SKM-1 (cell line): ENCODE measurements around the gene PDCL2.
"Not testable (repeated sequence)": the region's sequence is repeated elsewhere in the genome, so short reads cannot be mapped to it uniquely, and the experiment has no call there.

Experiments used
- DNase-seq: peaks from one replicate; lab custom pipeline; 2025; ENCODE audit not compliant: unreplicated experiment; lab: John Stamatoyannopoulos, UW

PDCL2 gene

DNA sequence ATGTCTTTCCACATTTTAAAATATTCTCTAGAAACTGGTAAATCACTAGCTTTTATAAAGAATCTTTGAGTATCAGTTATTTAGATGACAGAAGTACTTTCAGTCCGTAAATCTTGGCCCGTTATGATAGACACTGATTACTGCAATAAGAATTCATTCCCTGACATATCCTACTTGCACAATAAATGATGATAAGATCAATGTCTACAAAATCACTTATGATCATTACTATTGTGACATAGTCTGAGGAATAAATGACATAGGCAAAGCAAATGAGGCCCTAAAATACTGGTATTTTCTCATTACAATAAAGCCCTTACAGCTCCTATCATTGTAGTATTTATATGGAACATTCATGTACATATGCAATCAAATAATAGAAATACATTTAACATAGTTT is 6.6 kb upstream of the PDCL2 start:
- no peak for DNase-seq

DNA sequence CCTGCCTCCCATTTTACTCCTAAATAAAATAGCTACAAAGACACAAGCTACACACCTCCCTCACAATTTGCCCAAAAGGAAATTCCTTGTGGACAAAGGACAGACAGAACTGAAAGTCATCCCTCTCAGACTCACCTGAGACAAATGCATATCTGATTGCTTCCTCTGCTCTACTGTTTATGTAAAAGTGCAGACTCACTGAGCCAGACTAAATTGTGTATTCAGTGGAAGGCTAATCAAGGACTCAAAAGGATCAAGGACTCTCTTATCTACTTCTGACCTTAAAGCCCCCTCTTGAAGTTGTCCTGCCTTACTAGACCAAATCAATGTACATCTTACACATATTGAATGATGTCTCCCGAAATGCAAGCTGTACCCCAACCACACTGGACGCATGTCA is 3.9 kb downstream of the PDCL2 start:
- no peak for DNase-seq

DNA sequence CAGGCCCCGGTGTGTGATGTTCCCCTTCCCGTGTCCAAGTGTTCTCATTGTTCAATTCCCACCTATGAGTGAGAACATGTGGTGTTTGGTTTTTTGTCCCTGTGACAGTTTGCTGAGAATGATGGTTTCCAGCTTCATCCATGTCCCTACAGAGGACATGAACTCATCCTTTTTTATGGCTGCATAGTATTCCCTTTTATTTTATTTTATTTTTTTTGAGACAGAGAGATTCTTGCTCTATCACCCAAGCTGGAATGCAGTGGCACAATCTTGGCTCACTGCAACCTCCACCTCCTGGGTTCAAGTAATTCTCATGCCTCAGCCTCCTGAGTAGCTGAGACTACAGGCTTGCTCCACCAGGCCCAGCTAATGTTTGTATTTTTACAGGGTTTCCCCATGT is 9.3 kb downstream of the PDCL2 start:
- DNase-seq = not testable (repeated sequence)

DNA sequence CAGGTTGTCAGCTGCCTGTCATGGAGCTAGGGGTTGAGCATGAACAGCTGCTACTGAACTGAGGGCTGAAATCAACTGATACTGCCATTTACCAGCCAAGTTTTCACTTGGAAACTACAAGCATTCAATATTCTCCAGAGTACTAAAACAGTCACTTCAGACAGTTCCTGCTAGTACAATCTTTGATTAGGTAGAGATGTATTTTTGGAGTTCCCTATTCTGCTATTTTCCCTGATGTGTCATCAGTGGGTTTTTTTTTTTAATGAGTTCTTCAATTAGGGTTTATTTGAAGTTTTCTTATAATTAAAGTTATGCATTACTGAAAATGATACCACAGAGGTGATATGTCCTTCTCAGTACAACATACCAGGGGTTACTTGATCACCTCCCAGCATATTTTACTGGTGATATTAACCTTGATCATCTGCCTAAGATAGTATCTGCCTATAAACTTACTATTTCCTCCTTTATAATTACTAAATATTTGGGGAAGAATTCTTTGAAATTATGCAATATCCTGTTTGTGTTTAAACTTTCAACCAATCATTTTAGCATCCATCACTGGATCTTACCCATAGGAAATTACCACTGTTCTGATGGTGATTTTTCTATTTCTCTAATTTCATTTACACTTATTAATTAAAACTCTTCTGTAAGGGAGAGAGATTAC is 13.6 kb downstream of the PDCL2 start:
- DNase-seq = no peak

DNA sequence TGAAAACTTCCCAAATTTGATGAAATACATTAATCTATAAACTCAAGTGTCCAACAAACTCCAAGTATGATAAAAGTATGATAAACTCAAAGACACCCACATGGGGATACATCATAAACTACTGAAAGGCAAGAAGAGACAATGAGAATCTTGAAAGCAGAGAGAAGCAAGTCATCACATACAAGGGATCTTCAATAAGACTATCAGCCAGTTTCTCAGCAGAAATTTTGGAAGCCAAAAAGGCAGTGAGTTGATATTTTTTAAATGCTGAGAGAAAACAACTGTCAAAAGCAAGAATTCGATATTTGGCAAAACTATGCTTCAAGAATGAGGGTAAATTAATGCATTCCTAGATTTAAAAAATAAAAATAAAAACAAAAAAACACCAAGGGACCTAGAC is 16.5 kb downstream of the PDCL2 start:
- DNase-seq = no peak

DNA sequence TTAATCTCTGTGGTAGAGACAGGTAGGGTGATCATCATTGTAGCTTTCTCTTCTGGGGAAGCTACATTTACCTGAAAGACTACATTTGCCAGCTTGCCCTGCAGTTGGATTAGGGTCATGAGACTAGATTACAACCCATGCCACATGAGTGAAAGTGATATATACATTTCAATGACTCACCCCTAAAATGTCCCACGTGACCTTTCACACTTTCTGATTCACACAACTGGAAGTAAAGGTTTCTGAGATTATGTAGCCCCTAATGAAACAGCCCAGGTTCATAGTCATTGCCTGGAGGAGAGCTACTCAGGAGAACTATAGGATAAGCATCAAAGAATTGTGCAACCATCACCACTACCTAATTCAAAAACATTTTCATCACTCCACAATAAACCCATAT is 17.8 kb downstream of the PDCL2 start:
- no peak for DNase-seq

DNA sequence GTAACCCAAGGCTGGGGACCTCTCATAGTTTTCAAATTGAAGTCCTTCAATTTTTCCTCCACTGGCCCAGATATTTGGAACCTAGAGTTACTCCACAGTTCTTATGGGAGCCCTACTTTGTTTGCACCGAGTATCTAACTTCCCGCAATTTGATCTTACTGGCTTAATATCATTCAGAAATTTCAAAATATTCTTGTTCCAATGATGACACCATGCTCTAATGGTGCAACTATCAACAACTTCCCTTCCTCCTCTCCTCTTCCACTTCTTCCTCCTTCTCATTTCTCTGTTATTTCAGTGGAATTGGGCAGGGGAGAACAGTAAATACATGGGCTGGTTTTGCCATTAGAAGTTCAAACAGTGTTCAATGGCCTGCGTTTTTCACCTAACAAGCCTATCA is 20.2 kb downstream of the PDCL2 start:
- DNase-seq = no peak

DNA sequence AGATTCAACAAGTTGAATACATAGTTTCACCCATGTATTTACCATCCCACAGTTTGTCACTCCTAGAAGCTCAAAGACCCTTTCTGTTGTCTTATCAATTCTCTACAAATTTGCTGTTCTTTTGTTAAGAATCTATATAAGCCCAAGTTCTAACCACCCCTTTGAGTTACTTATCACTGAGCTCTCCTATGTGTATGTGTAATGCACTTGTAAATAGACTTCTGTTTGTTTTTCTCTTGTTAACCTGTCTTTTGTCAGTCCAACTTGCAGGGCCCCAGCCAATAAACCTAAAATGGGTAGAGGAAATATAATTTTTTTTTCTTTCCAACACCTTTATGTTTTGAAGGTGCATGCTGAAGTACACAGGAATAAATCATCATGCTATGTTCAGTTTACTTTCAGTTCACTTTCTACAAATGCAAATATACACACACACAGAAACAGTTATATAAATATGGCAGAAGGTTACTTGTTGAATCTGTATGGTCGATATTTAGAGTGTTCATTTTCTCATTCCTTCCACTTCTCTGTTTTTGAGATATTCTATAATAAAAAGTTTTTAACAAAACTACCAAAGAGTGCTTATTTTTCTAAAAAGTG is 23.0 kb downstream of the PDCL2 start:
- DNase-seq = no peak

DNA sequence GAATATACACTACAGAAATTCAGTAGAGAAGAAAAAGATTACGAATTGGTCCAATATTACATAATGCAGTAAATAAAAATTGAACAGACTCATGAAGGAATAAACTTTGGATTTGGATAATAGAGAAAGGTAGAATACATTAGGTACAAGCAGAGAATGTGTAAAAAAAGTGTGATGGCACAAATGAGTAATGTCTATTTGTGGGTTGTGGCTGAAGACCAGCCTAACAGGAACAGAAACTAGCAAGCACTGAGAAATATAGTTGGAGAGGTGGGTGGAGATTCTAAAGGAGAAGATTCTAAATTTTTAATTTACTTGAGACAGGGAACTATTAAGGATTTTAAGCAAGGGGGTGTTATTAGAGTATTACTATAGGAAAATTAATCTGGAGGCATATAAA is 30.2 kb downstream of the PDCL2 start:
- DNase-seq = no peak

DNA sequence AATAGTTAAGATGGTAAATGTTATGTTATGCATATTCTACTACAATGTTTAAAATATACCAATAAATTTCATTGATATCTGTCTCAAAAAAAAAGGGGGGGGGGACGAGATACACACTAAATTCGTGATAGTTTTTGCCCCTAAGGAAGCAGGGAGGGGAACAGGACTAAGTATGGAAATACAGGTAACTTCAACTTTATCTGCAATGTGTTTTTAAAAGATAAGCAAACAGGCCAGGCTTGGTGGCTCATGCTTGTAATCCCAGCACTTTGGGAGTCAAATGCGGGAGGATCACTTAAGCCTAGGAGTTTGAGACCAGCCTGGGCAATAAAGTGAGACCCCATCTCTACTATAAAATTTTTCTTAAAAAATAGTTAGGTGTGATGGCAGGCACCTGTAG is 31.9 kb downstream of the PDCL2 start:
- DNase-seq = no peak

DNA sequence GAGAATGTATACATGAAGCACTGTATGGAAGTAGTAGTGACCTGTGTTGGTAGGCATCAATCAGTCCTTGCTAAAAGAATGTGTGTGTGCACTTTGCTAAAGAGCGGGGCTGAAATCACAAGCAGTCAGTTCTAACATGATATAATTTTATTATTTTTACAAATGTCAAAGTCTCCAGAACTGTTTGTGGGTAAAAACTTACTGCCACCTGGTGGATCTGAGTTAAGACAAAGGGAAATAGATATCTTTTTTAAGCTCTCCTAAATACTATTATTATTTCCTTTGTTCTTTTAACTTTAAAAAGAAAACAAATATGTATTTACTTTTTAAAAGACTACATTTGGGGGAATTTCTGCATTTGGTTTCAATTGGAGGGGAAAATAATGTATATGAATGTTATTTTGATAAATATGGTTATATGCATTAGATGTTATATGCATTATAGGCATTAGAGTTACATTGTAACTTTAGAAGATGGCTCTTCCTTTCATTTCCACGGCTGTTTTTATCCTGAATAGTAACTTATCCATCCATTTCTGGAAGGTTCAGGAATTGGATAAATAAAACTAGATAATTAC is 37.5 kb downstream of the PDCL2 start:
- DNase-seq = no peak

DNA sequence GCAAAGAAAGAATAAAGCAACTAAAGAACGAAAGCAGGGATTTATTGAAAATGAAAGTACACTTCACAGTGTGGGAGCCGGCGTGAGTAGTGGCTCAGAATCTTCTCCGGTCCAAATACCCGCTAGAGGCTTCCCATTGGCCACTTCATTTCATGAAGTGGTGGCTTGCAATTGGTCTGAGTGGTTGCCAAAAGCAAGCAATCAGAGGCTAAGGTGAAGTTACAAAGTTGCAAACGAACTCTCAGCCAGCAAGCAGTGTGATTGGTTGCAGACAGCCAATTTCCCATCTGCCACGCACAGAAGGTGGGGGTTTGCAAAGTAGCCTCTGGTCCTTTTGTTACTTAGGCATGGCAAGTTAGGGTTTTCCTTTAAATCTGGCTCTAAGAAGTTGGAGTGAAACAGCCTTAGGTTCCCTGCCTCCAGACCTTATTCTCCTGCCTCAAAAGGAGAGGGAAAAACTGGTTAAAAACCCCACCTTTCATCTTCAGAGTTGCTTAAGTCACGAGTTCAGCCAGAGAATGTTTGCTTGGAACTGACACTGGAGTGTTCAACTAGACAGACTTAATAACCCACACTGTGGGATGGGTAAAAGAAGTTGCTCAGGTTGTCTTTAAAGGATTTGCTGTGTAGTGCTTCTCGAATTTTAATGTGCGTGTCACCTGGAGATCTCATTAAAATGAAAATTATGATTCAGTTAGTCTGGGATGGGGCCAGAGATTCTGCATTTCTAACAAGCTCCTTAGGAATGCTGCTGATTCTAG is 38.4 kb downstream of the PDCL2 start:
- no peak for DNase-seq

DNA sequence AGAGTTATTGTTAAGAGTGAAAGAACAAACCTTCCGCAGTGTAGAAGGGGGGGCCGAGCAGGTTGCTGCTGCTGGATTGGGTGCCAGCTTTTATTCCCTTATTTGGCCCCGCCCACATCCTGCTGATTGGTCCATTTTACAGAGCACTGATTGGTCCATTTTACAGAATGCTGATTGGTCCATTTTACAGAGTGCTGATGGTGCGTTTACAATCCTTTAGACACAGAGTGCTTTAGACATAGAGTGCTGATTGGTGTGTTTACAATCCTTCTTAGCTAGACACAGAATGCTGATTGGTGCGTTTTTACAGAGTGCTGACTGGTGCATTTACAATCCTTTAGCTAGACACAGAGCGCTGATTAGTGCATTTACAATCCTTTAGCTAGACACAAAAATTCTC is 40.1 kb downstream of the PDCL2 start:
- not testable (repeated sequence) for DNase-seq

DNA sequence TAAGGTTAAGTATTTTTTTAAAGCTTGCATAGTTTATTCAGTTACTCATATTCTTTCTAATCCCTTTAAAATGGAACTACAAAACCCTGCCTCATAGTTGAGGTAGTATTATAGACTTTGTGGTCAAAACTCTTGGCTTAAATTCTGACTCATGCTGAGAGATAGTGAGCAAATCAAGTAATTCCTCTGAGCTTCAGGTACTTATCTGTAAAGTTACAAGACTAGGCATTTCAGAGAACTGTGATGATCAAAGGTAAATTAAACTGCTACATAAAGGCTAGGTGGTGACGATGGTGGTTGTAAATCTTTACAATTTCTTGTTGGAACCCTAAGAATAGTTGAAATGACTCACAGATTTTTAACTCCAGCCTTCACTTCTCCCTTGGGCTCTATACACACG is 42.2 kb downstream of the PDCL2 start:
- DNase-seq = no peak

DNA sequence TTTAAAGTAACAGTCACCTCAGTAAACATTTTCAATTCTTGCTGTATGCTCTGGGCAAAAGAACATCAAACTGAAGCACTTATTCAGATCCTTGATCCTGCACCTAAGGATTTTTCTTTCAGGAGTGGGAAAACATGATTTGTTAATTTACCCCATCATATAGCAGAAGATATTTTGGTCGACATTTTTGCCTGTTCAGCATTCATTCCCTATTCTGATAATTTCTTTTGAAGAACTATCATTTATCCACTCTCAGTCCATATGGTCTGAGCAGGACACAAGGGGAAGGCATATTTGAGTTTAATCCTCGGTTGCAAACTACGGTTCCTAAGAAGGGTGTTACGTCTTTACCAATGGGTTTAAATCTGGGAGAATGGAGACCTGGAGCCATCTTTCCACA is 44.1 kb downstream of the PDCL2 start:
- DNase-seq = no peak

DNA sequence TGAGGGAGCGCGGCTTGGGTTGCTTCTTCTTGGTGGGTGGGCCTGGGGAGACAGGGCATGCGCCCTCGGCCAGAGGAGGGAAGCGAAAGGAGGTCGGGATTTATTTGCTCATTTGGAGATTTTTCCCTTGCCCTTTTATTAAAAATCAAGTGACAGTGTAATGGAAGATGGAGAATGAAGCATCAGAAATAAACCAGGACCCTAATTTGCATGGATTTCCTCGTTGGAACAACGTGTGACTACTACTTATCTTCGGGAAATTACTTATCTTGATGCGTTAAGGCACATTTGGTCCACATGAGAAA is 44.6 kb downstream of the PDCL2 start:
- no peak for DNase-seq

DNA sequence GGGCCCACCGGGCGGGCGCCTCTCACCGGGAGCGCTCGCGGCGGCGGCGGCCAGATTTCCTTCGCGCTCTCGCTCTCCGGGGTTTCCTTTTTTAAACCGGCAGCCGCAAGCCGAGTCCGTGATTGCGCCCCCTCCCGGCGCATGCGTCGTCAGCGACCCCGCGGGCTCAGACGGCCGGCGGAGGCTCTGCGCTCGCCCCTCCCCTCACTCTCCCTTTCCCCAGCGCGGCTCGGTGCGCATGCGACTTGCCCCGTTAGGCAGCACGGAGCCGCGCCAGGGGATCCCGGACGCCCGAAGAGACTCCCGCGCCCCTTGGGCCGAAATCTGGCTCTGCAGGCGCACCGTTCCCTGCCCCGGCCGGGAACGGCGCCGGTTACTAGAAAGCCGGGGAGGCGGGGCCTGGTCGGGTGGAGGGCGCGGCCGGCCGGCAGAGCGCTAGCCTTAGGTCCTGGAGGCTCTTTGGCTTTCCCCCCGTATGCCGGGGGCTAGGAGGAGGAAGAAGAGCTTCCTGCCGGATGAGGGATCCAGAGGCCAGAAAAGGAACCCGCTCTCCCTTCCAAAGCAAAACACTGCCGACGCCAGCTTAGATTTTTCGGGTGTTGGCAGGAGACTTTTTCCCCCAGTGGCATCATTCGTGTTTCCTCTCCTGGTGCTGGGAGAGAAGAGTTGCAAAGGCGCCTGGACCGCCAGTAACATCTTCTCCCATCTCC is 45.1 kb downstream of the PDCL2 start, which contains the start of gene CLOCK:
CLOCK (minus strand) TSS at position 154 of the 710 bp plus-strand sequence. CDS start 64,124 bp downstream, outside the sequence.
- DNase-seq = peak; percentile 78

DNA sequence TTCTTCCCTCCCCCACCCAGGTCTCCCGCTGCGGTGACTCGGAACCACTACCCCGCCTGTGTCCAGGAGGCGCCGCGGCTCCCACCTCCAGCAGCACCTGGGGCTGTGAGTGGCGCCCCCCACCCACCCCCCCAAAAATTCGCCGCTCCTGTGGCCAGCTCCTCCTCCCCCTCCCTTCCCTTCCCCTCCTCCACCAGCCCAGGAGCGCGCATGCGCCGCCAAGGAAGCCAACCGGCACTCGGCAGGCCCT is 45.6 kb downstream of the PDCL2 start:
- DNase-seq = no peak

DNA sequence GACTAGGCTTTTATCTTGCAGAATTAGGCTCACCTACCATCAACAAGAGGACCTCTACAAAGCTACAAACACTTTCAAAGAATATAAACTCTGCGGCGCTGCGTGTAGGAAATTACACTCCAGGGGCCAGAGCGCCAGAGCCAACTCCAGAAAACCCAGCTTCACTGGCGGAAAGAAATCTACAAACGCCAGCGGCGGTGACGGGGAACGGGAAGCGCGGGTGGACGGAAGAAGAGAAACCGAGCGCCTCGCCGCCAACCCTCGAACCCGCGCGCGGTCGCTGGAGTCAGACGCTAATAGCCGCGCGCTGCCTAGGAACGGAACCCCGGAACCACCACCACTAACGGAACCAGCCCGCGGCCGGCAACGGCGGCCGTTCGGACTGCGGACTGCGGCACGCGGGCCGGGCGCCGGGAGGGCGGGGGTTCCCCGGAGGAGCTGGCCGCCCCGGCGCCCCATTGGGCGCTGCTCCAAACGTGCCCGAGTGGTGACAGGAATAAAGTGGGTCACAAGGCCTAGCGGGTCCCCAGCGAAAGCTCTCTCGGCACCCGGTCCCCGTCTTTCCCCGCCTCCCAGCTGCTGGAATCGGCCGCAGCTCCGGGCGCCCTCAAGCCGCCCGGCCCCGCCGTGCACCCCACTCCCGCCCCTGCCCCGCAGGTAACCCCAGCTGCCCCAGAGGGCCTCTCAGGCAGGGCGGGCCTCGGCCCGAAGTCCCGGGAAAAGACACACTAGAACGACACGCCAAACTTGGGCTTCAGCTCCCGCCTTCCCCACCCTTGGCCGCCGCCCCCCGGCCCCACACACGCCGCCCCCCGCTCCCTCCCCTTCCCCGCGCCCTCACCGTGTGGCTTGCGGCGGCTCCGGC is 46.2 kb downstream of the PDCL2 start:
- peak; percentile 48 for DNase-seq

DNA sequence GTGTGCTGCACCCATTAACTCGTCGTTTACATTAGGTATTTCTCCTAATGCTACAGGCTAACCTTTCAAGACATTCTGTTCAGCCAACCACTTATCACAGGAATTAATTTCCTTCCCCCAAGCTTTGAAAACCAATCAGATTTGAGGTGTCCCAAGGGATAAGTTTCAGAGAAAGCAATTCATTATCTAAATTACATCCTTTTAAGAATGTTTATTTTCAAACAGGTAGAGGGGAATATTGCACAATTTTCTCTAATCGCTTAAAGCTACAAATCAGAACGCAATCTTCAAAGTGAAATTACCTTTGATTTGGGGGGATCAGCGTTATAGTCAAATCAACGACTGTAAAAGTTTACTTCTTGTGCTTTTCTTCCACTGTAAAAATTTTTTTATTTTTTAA is 46.9 kb downstream of the PDCL2 start:
- DNase-seq = no peak

DNA sequence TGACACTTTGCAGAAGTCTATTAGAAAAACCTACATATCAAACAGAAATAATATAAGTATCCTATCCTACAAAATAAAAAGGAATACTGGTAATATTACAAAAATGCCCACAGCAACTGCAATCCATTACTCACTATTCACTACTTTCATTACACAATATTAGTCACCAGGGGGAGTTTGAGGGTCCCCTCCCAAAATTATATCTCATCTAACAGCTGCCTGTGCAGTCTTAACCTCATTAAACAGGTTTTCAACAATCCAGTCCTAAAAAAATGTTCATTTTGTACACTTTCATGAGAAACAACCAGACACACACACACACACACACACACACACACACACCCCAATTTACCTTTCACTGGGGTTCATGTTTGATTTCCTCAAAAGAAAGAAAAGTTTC is 48.2 kb downstream of the PDCL2 start:
- no peak for DNase-seq
